Fibroblast of lung (primary cell): ENCODE results near the gene MYH3. TPM values are rescaled to one million over a fixed set of nuclear protein-coding genes. Genes with fewer than 3 reads are reported as not detected.

ENCODE experiments used
- DNase-seq, 2 donors: peaks; one replicate each; pipeline versions ENCODE4 v3.0.0 to v3.0.0-alpha.2; 2010; ENCODE audit warnings: low read depth in 2 of 2
- H2AFZ ChIP-seq: 2 replicates; pipeline ENCODE4 v1.5.1; 2012; ENCODE audit warnings: low read length, control low read depth, inconsistent platforms
- H3K27ac ChIP-seq: 2 replicates; pipeline ENCODE4 v1.5.1; 2011; ENCODE audit warnings: low read length, control low read depth; ENCODE audit not compliant: insufficient read depth
- H3K27me3 ChIP-seq: 2 replicates; pipeline ENCODE4 v1.5.1; 2011; ENCODE audit warnings: mild to moderate bottlenecking, low read length; ENCODE audit not compliant: control insufficient read depth, insufficient read depth
- H3K36me3 ChIP-seq: 2 replicates; pipeline ENCODE4 v1.5.1; 2011; ENCODE audit warnings: low read length; ENCODE audit not compliant: control insufficient read depth, insufficient read depth
- H3K4me1 ChIP-seq: 2 replicates; pipeline ENCODE4 v1.5.1; 2011; ENCODE audit warnings: low read length; ENCODE audit not compliant: control insufficient read depth, insufficient read depth; ENCODE audit errors: extremely low read depth
- H3K4me2 ChIP-seq: 2 replicates; pipeline ENCODE4 v1.5.1; 2011; ENCODE audit warnings: low read length, control low read depth; ENCODE audit not compliant: insufficient read depth; ENCODE audit errors: extremely low read depth
- H3K4me3 ChIP-seq, 4 experiments: fragments of 200-600 bp in 1 of 4; sonication (generic) in 1 of 4; replicated peaks in 1 of 4; 2 replicates each; pipeline ENCODE4 v1.5.1; 2011 to 2016; ENCODE audit warnings: low read length in 4 of 4, low read depth in 3 of 4, mild to moderate bottlenecking in 3 of 4, control low read depth in 2 of 4, inconsistent platforms in 1 of 4, mixed read lengths in 1 of 4; ENCODE audit not compliant: insufficient read depth in 1 of 4; ENCODE audit errors: control extremely low read depth in 1 of 4
- H3K79me2 ChIP-seq: 2 replicates; pipeline ENCODE4 v1.5.1; 2012; ENCODE audit warnings: mild to moderate bottlenecking, low read length, inconsistent platforms; ENCODE audit not compliant: control insufficient read depth, insufficient read depth
- H3K9ac ChIP-seq: 2 replicates; pipeline ENCODE4 v1.5.1; 2011; ENCODE audit warnings: mild to moderate bottlenecking, low read length, control low read depth; ENCODE audit not compliant: insufficient read depth
- H3K9me3 ChIP-seq: 2 replicates; pipeline ENCODE4 v1.5.1; 2012; ENCODE audit warnings: low read depth, low read length; ENCODE audit not compliant: control insufficient read depth, insufficient read depth
- H4K20me1 ChIP-seq: 2 replicates; pipeline ENCODE4 v1.5.1; 2011; ENCODE audit warnings: low read length; ENCODE audit not compliant: control insufficient read depth, insufficient read depth; ENCODE audit errors: extremely low read depth
- EZH2 ChIP-seq: IDR thresholded peaks from 2 replicates; pipeline ENCODE4 v1.5.1; 2012; ENCODE audit warnings: low read length, control low read depth, mild to moderate bottlenecking; ENCODE audit errors: missing control alignments
- polyA plus RNA-seq, 2 donors: library from polyadenylated mRNA; depleted of rRNA in 1 of 2; stranded (reverse) in 1 of 2; unstranded in 1 of 2; fragments of >200 nt; gene quantifications; 2 replicates each; pipeline ENCODE4 v1.2.1, GENCODE V29; 2011 to 2012; ENCODE audit warnings: missing spikeins in 1 of 2
- total RNA-seq: library from RNA; depleted of rRNA; stranded (reverse); fragments of >200 nt; gene quantifications from 2 replicates; pipeline ENCODE4 v1.2.1, GENCODE V29; 2014
- TF ChIP-seq, protein P1 (sequence below), 2 donors: IDR thresholded peaks in 1 of 2; conservative IDR thresholded peaks in 1 of 2; 1 replicate in 1 of 2; 2 replicates in 1 of 2; pipeline ENCODE4 v1.5.1; 2011 to 2012; ENCODE audit warnings: low read length in 2 of 2, control low read depth in 1 of 2, inconsistent platforms in 1 of 2, low read depth in 1 of 2, mild to moderate bottlenecking in 1 of 2

Gene MYH3
- total and polyA plus RNA-seq, 2 donors (not counting 1 experiment from before 2014, with no cell fraction given): 0.25 to 0.50 TPM

DNA sequence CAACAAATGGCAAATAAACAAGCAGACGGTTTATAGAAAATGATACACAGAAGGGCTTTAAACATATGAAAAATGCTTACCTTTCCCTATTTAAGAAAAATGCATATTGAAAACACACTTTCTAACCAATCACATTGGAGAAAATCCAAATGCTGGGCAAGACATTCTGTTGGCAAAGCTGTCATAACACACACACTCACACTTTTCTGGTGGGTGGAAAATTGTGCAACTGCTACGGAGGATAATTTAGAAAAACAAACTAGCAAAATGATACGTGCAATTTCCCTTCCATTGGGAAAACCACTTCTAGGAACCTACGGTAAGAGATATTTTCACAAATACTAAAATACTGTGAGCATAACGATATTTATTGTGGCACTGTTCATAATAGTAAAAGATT is 9.8 kb upstream of the MYH3 start:
- Histone ChIP-seq H4K20me1 (no peaks in the 10 kb centered on the region), H3K9me3 (no peaks in the 10 kb centered on the region), H3K4me3 (no peak overlapping the region), H3K79me2 (no peaks in the 10 kb centered on the region), H3K4me1 (no peaks in the 10 kb centered on the region), H3K27ac (no peak overlapping the region), H3K27me3 (no peaks in the 10 kb centered on the region), H3K9ac (no peak overlapping the region), H3K4me2 (no peak overlapping the region), H2AFZ (no peak overlapping the region), H3K36me3 (no peaks in the 10 kb centered on the region)
- no peak for TF ChIP-seq EZH2
- TF ChIP-seq, protein P1, sequence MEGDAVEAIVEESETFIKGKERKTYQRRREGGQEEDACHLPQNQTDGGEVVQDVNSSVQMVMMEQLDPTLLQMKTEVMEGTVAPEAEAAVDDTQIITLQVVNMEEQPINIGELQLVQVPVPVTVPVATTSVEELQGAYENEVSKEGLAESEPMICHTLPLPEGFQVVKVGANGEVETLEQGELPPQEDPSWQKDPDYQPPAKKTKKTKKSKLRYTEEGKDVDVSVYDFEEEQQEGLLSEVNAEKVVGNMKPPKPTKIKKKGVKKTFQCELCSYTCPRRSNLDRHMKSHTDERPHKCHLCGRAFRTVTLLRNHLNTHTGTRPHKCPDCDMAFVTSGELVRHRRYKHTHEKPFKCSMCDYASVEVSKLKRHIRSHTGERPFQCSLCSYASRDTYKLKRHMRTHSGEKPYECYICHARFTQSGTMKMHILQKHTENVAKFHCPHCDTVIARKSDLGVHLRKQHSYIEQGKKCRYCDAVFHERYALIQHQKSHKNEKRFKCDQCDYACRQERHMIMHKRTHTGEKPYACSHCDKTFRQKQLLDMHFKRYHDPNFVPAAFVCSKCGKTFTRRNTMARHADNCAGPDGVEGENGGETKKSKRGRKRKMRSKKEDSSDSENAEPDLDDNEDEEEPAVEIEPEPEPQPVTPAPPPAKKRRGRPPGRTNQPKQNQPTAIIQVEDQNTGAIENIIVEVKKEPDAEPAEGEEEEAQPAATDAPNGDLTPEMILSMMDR (conservative IDR thresholded peaks at IDR 0.05 in 1 of 2, IDR thresholded peaks at IDR 0.05 in 1 of 2; ENCODE audit: low read depth in 1 of 2, low read length in 2 of 2): no peak
- DNase-seq: peak in 1 of 2 donors; percentile 28

DNA sequence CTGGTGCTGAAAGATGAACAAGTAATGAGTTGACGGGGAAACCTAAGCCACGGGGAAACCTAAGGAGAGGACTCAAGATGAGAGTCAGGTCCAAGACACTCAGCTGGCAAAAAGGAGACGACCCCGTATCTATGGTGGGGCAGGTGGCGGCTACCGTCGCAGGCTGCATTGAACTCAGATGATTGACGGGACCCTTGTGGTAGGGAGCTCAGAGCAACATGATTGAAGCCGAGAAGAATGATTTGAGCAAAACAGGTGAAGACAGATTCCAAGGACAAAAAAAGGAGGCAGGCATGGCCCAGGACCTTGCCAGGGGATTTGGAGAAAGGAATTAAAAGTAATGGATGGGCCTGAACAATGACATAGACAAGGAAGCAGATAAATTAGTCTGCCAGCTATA is 7.5 kb upstream of the MYH3 start:
- no peaks in the 10 kb centered on the region for H3K36me3 ChIP-seq
- H3K4me2 ChIP-seq: no peak overlapping the region
- no peak for DNase-seq
- no peaks in the 10 kb centered on the region for H3K4me1 ChIP-seq
- H3K27me3 ChIP-seq: no peaks in the 10 kb centered on the region
- no peaks in the 10 kb centered on the region for H4K20me1 ChIP-seq
- no peak overlapping the region for H3K4me3 ChIP-seq
- H3K9me3 ChIP-seq: no peaks in the 10 kb centered on the region
- no peak overlapping the region for H2AFZ ChIP-seq
- no peak overlapping the region for H3K27ac ChIP-seq
- no peaks in the 10 kb centered on the region for H3K79me2 ChIP-seq
- no peak for TF ChIP-seq EZH2
- TF ChIP-seq, protein P1 (conservative IDR thresholded peaks at IDR 0.05 in 1 of 2, IDR thresholded peaks at IDR 0.05 in 1 of 2; ENCODE audit: low read depth in 1 of 2, low read length in 2 of 2): no peak
- H3K9ac ChIP-seq: no peak overlapping the region

DNA sequence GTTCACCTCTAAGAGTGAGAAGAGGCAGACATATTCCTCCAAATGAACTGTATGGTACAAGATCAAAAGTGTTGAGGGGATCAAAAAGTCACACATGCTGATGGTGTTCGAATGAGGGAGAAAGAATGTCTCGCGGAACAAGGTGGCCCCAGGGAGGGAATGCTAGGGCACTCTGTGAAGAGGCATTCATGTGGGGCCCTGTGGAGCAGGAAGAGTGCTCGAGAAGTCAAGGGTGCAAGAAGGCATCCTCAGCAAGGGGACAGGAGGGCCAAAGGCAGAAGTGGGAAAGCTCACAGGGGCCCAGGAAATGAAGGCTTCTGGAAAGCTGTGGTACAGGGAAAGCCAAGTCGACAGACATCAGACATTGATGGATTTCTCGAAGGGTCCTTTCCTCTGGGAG is 6.1 kb upstream of the MYH3 start:
- H3K4me3 ChIP-seq: no peak overlapping the region
- no peak overlapping the region for H2AFZ ChIP-seq
- H3K79me2 ChIP-seq: no peaks in the 10 kb centered on the region
- no peaks in the 10 kb centered on the region for H4K20me1 ChIP-seq
- no peaks in the 10 kb centered on the region for H3K9me3 ChIP-seq
- no peak overlapping the region for H3K27ac ChIP-seq
- no peak for DNase-seq
- H3K36me3 ChIP-seq: no peaks in the 10 kb centered on the region
- H3K4me2 ChIP-seq: no peak overlapping the region
- H3K27me3 ChIP-seq: no peaks in the 10 kb centered on the region
- TF ChIP-seq, protein P1 (conservative IDR thresholded peaks at IDR 0.05 in 1 of 2, IDR thresholded peaks at IDR 0.05 in 1 of 2; ENCODE audit: low read depth in 1 of 2, low read length in 2 of 2): no peak
- TF ChIP-seq EZH2: no peak
- no peaks in the 10 kb centered on the region for H3K4me1 ChIP-seq
- H3K9ac ChIP-seq: no peak overlapping the region
